BE2C (cell line): ENCODE measurements around the gene GPR179.

Experiments used
- DNase-seq: peaks from one replicate; pipeline ENCODE4 v3.0.0-alpha.2; 2020
- H3K27me3 ChIP-seq: fragments of 250-450 bp; sonication (Bioruptor Pico); 2 replicates; pipeline ENCODE4 v1.5.1; 2020; ENCODE audit warnings: mild to moderate bottlenecking
- H3K36me3 ChIP-seq: fragments of 250-450 bp; sonication (Bioruptor Pico); 2 replicates; pipeline ENCODE4 v1.5.1; 2020; ENCODE audit warnings: mild to moderate bottlenecking
- H3K4me1 ChIP-seq: fragments of 250-450 bp; sonication (Bioruptor Pico); 2 replicates; pipeline ENCODE4 v1.5.1; 2020
- H3K4me3 ChIP-seq: 2 replicates; pipeline ENCODE4 v1.5.1; 2011; ENCODE audit warnings: low read depth, low read length
- H3K9me3 ChIP-seq: fragments of 250-450 bp; sonication (Bioruptor Pico); 2 replicates; pipeline ENCODE4 v1.5.1; 2020
- TF ChIP-seq, protein P1 (sequence below): IDR thresholded peaks from 2 replicates; pipeline ENCODE4 v1.5.1; 2012; ENCODE audit warnings: mild to moderate bottlenecking, low read depth, low read length

The GPR179 gene

DNA sequence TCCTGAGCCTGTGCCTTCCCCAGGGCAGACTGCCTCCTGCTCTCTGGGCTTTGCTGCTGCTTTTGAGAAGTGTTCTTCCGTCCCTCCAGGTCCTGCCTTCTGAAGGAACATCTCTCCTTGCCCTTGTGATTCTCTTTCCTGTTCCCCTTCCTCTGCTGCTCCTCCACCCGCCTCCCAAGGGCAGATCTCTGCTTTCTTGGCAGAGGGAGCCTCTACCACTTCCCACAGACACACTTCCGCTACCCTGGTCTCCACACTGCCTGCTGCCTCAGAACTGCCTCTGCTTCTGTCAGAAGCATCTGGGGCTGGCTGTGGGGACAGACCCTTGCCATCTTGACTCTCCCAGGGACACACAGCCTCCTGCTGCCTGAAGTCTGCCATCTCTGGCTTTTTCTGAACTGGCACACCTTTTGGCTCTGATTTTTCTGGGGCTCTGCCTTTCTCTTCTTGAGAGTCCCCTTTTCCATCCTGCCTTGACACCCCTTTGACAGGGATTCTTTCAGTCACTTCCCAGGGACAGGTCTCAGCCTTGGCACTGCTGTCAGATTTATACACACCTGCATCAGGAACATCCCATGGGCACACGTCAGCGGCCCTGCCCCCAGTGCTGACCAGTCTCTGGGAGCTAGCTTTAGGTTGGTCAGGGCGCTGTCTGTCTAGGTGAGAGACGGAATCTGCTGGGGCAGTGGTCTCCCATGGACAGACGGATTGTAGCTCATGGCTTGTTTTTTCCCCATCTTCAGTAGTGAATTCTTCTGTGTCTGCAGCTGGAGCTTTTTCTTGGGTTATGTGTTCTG lies 16.6 kb downstream of the GPR179 start:
- H3K4me1 ChIP-seq, result peaks cover 21% of the 10 kb centered on the region
- TF ChIP-seq, protein P1, sequence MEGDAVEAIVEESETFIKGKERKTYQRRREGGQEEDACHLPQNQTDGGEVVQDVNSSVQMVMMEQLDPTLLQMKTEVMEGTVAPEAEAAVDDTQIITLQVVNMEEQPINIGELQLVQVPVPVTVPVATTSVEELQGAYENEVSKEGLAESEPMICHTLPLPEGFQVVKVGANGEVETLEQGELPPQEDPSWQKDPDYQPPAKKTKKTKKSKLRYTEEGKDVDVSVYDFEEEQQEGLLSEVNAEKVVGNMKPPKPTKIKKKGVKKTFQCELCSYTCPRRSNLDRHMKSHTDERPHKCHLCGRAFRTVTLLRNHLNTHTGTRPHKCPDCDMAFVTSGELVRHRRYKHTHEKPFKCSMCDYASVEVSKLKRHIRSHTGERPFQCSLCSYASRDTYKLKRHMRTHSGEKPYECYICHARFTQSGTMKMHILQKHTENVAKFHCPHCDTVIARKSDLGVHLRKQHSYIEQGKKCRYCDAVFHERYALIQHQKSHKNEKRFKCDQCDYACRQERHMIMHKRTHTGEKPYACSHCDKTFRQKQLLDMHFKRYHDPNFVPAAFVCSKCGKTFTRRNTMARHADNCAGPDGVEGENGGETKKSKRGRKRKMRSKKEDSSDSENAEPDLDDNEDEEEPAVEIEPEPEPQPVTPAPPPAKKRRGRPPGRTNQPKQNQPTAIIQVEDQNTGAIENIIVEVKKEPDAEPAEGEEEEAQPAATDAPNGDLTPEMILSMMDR, result no peak
- no peaks in the 10 kb centered on the region for H3K9me3 ChIP-seq
- H3K27me3 ChIP-seq, result no peaks in the 10 kb centered on the region
- peaks cover 10% of the 10 kb centered on the region for H3K36me3 ChIP-seq
- DNase-seq, result no peak
- H3K4me3 ChIP-seq, result no peak overlapping the region

DNA sequence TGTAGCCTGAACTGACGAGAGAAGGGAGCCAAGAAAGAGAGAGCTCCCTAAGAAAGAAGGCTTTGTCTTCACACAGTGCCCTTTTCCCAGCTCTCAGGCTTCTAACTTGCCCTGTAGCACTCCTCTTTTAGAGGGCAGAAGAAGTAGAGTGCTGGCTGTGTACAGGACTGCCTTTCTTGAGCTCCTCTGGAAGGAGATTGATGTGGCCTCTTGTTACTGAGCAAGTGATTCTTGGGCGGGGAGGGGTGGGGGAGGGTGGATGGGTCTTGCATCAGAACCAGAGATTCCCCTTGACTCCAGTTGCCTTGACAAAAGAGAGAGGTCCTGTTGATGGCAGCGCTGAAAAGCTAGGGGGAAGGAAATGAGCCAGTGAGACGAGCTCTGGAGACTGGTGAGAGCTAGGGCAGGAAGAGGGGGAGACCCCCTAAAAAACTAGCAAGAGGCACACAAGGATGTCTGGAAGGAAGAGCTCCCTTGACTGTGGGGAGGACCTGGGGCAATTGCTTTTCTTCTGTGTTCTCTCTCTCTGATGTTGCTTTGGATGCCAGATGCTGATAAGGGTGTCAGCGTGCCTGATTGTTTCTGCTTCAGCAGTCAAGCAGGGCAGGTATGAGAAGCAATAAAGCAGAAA lies 18.4 kb downstream of the GPR179 start:
- no peaks in the 10 kb centered on the region for H3K27me3 ChIP-seq
- H3K36me3 ChIP-seq, result peaks cover 14% of the 10 kb centered on the region
- peaks cover 21% of the 10 kb centered on the region for H3K4me1 ChIP-seq
- no peak overlapping the region; the same call in 1 of the 2 replicates for H3K4me3 ChIP-seq
- TF ChIP-seq, protein P1, result no peak
- no peaks in the 10 kb centered on the region for H3K9me3 ChIP-seq
- DNase-seq, result peak; percentile 45

DNA sequence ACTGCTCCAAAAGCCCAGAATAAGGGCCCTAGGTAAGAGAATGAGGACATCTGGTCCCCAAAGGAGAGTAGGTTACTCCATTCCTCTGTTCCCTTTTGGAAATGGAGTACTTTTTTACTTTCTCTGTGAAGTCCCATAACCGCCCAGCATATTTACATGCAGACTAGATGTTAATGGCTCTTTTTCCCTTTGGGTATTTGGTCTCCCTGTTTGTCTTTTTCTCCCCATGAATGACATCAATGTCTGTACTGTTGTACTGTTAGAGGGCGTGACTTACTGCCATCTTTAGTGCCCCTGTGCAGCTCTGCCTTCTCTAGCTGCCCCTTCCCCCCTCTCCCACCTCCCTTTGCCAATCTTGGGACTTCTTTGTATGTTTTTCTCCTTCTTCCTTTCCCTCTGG lies 19.0 kb downstream of the GPR179 start:
- Histone ChIP-seq H3K9me3 (no peaks in the 10 kb centered on the region), H3K4me3 (no peak overlapping the region; the same call in 1 of the 2 replicates), H3K27me3 (no peaks in the 10 kb centered on the region), H3K36me3 (peaks cover 14% of the 10 kb centered on the region), H3K4me1 (peaks cover 21% of the 10 kb centered on the region)
- DNase-seq, result no peak
- TF ChIP-seq, protein P1, result no peak

DNA sequence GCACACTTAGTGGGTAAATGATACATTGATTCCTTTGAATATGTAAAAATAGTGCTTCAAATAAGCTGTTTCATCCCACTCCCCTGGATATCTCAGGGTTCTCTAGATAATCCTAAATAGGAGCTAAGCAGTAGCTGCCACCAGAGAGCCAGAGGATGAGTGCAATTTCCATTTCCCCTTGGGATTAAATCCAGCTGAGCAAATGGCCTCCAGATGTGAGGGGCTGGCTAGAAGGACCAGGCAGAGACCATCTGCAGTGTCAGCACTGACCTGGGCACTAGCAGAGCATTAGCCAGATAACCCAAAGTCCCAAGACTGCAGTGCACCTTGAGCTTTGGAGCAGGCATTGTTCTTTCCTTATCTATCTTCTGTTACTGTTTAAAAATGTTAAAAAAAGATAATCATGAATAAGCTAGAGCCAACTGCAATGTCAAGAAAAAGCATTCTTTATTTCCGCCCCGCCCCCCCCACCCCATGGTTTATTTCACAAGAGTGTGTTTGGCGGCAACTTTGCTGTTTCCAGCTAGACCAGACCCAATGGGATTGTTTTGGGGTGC lies 19.5 kb downstream of the GPR179 start:
- TF ChIP-seq, protein P1, result no peak

DNA sequence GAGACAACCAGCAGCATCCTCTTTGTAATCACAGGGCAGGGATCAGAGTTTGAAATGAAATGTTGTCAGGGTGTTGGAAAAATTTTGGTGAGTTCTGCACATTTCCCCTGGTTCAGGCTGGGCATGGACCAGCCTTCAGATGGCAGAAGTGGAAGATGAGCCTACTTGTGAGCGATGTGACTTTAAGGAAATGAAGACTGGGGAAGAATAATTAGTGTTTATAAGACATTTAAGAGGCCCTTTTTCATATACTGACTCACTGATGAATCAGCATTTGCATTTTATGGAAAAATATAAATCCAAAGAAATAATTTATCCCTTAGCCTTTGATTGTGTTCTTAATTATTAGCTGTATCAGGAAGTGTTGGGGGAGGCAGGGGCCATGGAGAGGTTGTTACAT lies 20.9 kb downstream of the GPR179 start:
- H3K4me3 ChIP-seq, result no peak overlapping the region
- H3K4me1 ChIP-seq, result peaks cover 21% of the 10 kb centered on the region
- H3K27me3 ChIP-seq, result no peaks in the 10 kb centered on the region
- DNase-seq, result no peak
- TF ChIP-seq, protein P1, result no peak
- no peaks in the 10 kb centered on the region for H3K9me3 ChIP-seq
- peaks cover 19% of the 10 kb centered on the region for H3K36me3 ChIP-seq

More for the DNA sequence above, 19.5 kb downstream of the GPR179 start:
- DNase-seq, result no peak
- Histone ChIP-seq H3K4me1 (peaks cover 21% of the 10 kb centered on the region), H3K36me3 (peaks cover 18% of the 10 kb centered on the region), H3K9me3 (no peaks in the 10 kb centered on the region), H3K27me3 (no peaks in the 10 kb centered on the region), H3K4me3 (no peak overlapping the region)
